ENCODE measurements around the gene CSTPP1.

The CSTPP1 gene

DNA sequence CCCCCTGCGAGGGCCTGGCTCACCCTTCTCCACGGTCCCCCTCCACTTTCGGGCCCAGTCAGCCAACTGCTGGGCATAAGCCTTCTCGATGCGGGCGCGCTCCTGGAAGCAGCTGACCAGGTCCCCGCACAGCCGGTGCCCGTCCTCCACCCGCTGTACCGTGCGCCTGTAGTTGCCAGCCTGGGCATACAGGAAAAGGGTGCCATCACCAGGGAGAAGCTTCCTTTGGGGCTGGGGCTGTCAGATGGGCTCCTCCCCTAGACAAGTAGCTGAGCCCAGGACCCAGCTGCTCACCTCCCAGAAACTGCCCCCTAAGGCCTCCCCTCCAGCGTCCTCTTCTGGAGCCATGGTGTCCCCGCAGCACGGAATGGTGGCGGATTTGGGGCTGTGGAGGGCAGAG lies 245.8 kb downstream of the CSTPP1 start:
- TF ChIP-seq, protein P1, sequence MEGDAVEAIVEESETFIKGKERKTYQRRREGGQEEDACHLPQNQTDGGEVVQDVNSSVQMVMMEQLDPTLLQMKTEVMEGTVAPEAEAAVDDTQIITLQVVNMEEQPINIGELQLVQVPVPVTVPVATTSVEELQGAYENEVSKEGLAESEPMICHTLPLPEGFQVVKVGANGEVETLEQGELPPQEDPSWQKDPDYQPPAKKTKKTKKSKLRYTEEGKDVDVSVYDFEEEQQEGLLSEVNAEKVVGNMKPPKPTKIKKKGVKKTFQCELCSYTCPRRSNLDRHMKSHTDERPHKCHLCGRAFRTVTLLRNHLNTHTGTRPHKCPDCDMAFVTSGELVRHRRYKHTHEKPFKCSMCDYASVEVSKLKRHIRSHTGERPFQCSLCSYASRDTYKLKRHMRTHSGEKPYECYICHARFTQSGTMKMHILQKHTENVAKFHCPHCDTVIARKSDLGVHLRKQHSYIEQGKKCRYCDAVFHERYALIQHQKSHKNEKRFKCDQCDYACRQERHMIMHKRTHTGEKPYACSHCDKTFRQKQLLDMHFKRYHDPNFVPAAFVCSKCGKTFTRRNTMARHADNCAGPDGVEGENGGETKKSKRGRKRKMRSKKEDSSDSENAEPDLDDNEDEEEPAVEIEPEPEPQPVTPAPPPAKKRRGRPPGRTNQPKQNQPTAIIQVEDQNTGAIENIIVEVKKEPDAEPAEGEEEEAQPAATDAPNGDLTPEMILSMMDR (IDR thresholded peaks at IDR 0.05; ENCODE audit: low read length), result no peak
- TF ChIP-seq EZH2 (IDR thresholded peaks at IDR 0.05; ENCODE audit: borderline replicate concordance, low read length), result no peak
- Histone ChIP-seq H4K20me1 (ENCODE audit: insufficient read depth, low read length) (no peaks in the 10 kb centered on the region), H3K9me2 (ENCODE audit: low read depth, low read length) (no peaks in the 10 kb centered on the region), H3K9ac (ENCODE audit: low read length) (no peak overlapping the region), H3K36me3 (ENCODE audit: insufficient read depth, low read length) (no peaks in the 10 kb centered on the region), H3K4me1 (ENCODE audit: insufficient read depth, low read length, severe bottlenecking) (peaks cover 22% of the 10 kb centered on the region), H2AFZ (ENCODE audit: low read length) (no peak overlapping the region), H3K4me3 (ENCODE audit: low read depth, low read length, poor library complexity, severe bottlenecking) (no peak overlapping the region), H3K27me3 (ENCODE audit: insufficient read depth, low read length) (peaks cover 10% of the 10 kb centered on the region; the same call in 1 of the 2 replicates), H3K27ac (ENCODE audit: low read depth, low read length, poor library complexity, severe bottlenecking) (no peak overlapping the region), H3F3A (ENCODE audit: insufficient read depth, low read length) (no peaks in the 10 kb centered on the region), H3K9me3 (ENCODE audit: low read length) (no peaks in the 10 kb centered on the region), H3K79me2 (ENCODE audit: insufficient read depth, low read length) (no peaks in the 10 kb centered on the region), H3K4me2 (ENCODE audit: low read length) (no peak overlapping the region)

DNA sequence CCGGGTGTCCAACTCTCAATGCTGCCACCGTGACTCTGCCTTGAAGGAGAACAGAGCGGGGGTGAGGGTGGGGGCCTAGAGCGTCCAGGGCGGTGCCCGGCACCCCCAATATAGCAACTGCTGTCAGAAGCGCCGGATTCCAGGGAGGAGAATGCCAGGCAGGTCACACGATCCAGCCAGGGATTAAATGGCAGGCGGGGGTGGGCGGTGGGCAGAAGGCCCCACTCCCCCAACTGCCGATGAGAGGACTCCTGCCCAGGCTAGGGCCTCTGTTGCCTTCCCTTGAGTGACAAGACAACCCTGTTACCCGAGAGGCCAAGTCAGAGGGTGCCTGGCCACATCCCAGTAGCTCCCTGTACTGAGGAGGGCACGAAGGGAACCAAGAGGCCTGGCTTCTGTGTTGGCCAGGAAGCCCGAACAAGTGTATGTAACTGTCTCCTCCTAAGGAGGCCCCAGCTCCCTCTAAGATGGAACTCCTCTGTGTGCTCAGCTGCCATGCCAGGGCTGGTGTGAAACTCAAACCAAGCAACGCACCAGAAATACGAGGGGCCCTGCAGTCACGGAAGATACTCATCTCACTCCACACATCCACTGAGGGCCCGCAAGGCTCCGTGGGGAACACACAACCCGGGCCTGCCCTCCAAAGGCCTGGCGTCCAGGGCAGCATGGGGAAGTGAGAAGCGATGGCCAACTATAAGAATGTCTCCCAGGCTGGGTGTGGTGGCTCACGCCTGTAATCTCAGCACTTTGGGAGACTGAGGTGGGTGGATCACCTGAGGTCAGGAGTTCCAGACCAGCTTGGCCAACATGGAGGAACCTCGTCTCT lies 246.7 kb downstream of the CSTPP1 start:
- Histone ChIP-seq H3K36me3 (ENCODE audit: insufficient read depth, low read length) (no peaks in the 10 kb centered on the region), H3K9ac (ENCODE audit: low read length) (no peak overlapping the region), H3K4me3 (ENCODE audit: low read depth, low read length, poor library complexity, severe bottlenecking) (no peak overlapping the region), H3F3A (ENCODE audit: insufficient read depth, low read length) (no peaks in the 10 kb centered on the region), H3K9me3 (ENCODE audit: low read length) (no peaks in the 10 kb centered on the region), H3K27ac (ENCODE audit: low read depth, low read length, poor library complexity, severe bottlenecking) (no peak overlapping the region), H3K27me3 (ENCODE audit: insufficient read depth, low read length) (peaks cover 10% of the 10 kb centered on the region; the same call in 1 of the 2 replicates), H3K4me1 (ENCODE audit: insufficient read depth, low read length, severe bottlenecking) (peaks cover 16% of the 10 kb centered on the region), H3K79me2 (ENCODE audit: insufficient read depth, low read length) (no peaks in the 10 kb centered on the region), H4K20me1 (ENCODE audit: insufficient read depth, low read length) (no peaks in the 10 kb centered on the region), H3K4me2 (ENCODE audit: low read length) (no peak overlapping the region), H2AFZ (ENCODE audit: low read length) (no peak overlapping the region), H3K9me2 (ENCODE audit: low read depth, low read length) (no peaks in the 10 kb centered on the region)
- TF ChIP-seq EZH2 (IDR thresholded peaks at IDR 0.05; ENCODE audit: borderline replicate concordance, low read length), result no peak
- TF ChIP-seq, protein P1 (IDR thresholded peaks at IDR 0.05; ENCODE audit: low read length), result no peak

DNA sequence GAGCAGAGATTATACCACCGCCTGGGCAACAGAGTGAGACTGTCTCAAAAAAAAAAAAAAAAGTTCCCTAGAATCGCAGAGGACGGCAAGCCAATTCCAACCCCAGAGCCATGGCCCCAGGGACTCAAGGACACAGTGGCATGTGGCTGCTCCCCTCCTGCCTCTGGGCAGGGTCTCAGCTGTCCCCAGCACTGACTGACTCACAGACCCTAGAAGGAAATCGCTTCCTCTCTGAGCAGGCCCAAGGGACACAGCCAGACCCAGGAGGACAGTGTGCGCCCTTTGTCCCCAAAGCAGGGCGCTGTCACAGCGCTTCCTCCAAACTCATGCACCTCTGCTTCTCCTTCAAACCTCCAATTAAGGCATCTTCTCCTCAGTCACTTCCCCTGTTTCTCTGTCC lies 247.4 kb downstream of the CSTPP1 start:
- Histone ChIP-seq H3K9me3 (ENCODE audit: low read length) (no peaks in the 10 kb centered on the region), H3K36me3 (ENCODE audit: insufficient read depth, low read length) (no peaks in the 10 kb centered on the region), H3K79me2 (ENCODE audit: insufficient read depth, low read length) (no peaks in the 10 kb centered on the region), H3F3A (ENCODE audit: insufficient read depth, low read length) (no peaks in the 10 kb centered on the region), H4K20me1 (ENCODE audit: insufficient read depth, low read length) (no peaks in the 10 kb centered on the region), H3K27ac (ENCODE audit: low read depth, low read length, poor library complexity, severe bottlenecking) (no peak overlapping the region), H3K27me3 (ENCODE audit: insufficient read depth, low read length) (peaks cover 10% of the 10 kb centered on the region; the same call in 1 of the 2 replicates), H3K4me3 (ENCODE audit: low read depth, low read length, poor library complexity, severe bottlenecking) (no peak overlapping the region), H3K4me1 (ENCODE audit: insufficient read depth, low read length, severe bottlenecking) (peaks cover 16% of the 10 kb centered on the region), H3K9me2 (ENCODE audit: low read depth, low read length) (no peaks in the 10 kb centered on the region), H3K4me2 (ENCODE audit: low read length) (no peak overlapping the region), H3K9ac (ENCODE audit: low read length) (no peak overlapping the region), H2AFZ (ENCODE audit: low read length) (no peak overlapping the region)
- TF ChIP-seq, protein P1 (IDR thresholded peaks at IDR 0.05; ENCODE audit: low read length), result no peak
- no peak for TF ChIP-seq EZH2 (IDR thresholded peaks at IDR 0.05; ENCODE audit: borderline replicate concordance, low read length)

All from OCI-LY1 (cell line).